HEK293 (cell line): Measurements from ENCODE around the gene PIP5K1C.

Experiments used
- GLIS1 ChIP-seq: fragments of 450-650 bp; formaldehyde crosslinking; IDR thresholded peaks from 2 replicates; pipeline ENCODE4 v1.5.1; 2016; ENCODE audit warnings: missing biosample characterization, missing genetic modification characterization
- KLF1 ChIP-seq: fragments of 450-650 bp; formaldehyde crosslinking; IDR thresholded peaks from 2 replicates; pipeline ENCODE4 v1.5.1; 2016; ENCODE audit warnings: missing biosample characterization, missing genetic modification characterization
- KLF8 ChIP-seq: fragments of 450-650 bp; formaldehyde crosslinking; IDR thresholded peaks from 2 replicates; pipeline ENCODE4 v1.5.1; 2016; ENCODE audit warnings: missing biosample characterization, missing genetic modification characterization
- SP7 ChIP-seq: fragments of 450-650 bp; formaldehyde crosslinking; IDR thresholded peaks from 2 replicates; pipeline ENCODE4 v1.5.1; 2016; ENCODE audit warnings: missing biosample characterization, missing genetic modification characterization
- TCF7L2 ChIP-seq: IDR thresholded peaks from 2 replicates; pipeline ENCODE4 v1.6.1; 2011; ENCODE audit warnings: low read depth, mild to moderate bottlenecking, inconsistent platforms, low read length, moderate library complexity, borderline replicate concordance
- YY2 ChIP-seq: fragments of 450-650 bp; formaldehyde crosslinking; IDR thresholded peaks from 2 replicates; pipeline ENCODE4 v1.5.1; 2016; ENCODE audit warnings: missing biosample characterization, missing genetic modification characterization
- ZNF24 ChIP-seq: fragments of 450-650 bp; formaldehyde crosslinking; IDR thresholded peaks from 2 replicates; pipeline ENCODE4 v1.5.1; 2016; ENCODE audit warnings: missing biosample characterization, missing genetic modification characterization
- ZNF473 ChIP-seq: fragments of 450-650 bp; formaldehyde crosslinking; IDR thresholded peaks from 2 replicates; pipeline ENCODE4 v1.5.1; 2017; ENCODE audit warnings: missing biosample characterization, missing genetic modification characterization
- ZNF623 ChIP-seq: fragments of 450-650 bp; formaldehyde crosslinking; IDR thresholded peaks from 2 replicates; pipeline ENCODE4 v1.5.1; 2016; ENCODE audit warnings: missing biosample characterization, missing genetic modification characterization
- ZNF629 ChIP-seq: fragments of 450-650 bp; formaldehyde crosslinking; IDR thresholded peaks from 2 replicates; pipeline ENCODE4 v1.5.1; 2017; ENCODE audit warnings: missing biosample characterization, missing genetic modification characterization
- TF ChIP-seq, protein P1 (sequence below): fragments of 450-650 bp; formaldehyde crosslinking; IDR thresholded peaks from 2 replicates; pipeline ENCODE4 v1.5.1; 2016; ENCODE audit warnings: missing biosample characterization, missing genetic modification characterization
- TF ChIP-seq, protein P2 (sequence below): fragments of 450-650 bp; formaldehyde crosslinking; IDR thresholded peaks from 2 replicates; pipeline ENCODE4 v1.5.1; 2016; ENCODE audit warnings: missing biosample characterization, missing genetic modification characterization
- TF ChIP-seq, protein P3 (sequence below): fragments of 450-650 bp; formaldehyde crosslinking; IDR thresholded peaks from 2 replicates; pipeline ENCODE4 v1.5.1; 2016; ENCODE audit warnings: missing biosample characterization, missing genetic modification characterization, borderline replicate concordance
- TF ChIP-seq, protein P4 (sequence below): fragments of 450-650 bp; formaldehyde crosslinking; IDR thresholded peaks from 2 replicates; pipeline ENCODE4 v1.5.1; 2016; ENCODE audit warnings: missing biosample characterization, missing genetic modification characterization
- TF ChIP-seq, protein P5 (sequence below): fragments of 450-650 bp; formaldehyde crosslinking; IDR thresholded peaks from 2 replicates; pipeline ENCODE4 v1.5.1; 2016; ENCODE audit warnings: missing biosample characterization, missing genetic modification characterization

PIP5K1C gene

DNA sequence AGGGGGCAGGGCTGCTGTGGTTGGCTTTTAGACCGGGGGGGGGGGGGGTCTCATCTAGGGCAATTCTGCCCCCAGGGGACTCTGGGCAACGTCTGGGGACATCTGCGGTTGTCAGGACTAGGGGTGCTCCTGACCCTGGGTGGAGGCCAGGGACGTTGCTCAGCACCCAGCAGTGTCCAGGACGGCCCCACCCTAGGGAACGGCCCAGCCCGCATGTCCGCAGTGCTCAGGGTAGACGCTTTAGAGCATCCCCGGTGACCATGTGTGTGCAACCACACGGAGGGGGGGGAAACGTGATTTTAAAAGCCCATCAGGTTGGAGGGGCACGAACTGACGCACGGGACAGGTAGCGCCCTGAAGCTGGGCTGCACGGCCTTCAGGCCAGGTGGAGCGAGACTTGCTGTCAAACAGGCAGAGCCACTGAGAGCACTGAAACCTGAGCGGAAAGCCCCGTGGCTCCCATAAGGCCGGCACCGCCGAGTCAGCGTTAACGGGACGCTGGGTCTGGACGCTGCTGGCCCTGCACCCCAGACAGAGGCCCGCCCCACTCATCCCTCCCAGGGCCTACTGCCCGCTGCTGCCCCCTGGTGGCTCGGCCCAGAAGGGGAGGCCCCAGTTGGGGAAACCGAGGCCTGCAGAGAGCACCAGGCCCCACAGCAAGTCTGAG lies 82.0 kb downstream of the PIP5K1C start (continued):
- TF ChIP-seq, protein P1, sequence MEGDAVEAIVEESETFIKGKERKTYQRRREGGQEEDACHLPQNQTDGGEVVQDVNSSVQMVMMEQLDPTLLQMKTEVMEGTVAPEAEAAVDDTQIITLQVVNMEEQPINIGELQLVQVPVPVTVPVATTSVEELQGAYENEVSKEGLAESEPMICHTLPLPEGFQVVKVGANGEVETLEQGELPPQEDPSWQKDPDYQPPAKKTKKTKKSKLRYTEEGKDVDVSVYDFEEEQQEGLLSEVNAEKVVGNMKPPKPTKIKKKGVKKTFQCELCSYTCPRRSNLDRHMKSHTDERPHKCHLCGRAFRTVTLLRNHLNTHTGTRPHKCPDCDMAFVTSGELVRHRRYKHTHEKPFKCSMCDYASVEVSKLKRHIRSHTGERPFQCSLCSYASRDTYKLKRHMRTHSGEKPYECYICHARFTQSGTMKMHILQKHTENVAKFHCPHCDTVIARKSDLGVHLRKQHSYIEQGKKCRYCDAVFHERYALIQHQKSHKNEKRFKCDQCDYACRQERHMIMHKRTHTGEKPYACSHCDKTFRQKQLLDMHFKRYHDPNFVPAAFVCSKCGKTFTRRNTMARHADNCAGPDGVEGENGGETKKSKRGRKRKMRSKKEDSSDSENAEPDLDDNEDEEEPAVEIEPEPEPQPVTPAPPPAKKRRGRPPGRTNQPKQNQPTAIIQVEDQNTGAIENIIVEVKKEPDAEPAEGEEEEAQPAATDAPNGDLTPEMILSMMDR, result peak; percentile 85
- peak; percentile 22; the same call in 1 of the 2 replicates for TF ChIP-seq KLF8 (tag by site-specific recombination)
- TF ChIP-seq, protein P2, sequence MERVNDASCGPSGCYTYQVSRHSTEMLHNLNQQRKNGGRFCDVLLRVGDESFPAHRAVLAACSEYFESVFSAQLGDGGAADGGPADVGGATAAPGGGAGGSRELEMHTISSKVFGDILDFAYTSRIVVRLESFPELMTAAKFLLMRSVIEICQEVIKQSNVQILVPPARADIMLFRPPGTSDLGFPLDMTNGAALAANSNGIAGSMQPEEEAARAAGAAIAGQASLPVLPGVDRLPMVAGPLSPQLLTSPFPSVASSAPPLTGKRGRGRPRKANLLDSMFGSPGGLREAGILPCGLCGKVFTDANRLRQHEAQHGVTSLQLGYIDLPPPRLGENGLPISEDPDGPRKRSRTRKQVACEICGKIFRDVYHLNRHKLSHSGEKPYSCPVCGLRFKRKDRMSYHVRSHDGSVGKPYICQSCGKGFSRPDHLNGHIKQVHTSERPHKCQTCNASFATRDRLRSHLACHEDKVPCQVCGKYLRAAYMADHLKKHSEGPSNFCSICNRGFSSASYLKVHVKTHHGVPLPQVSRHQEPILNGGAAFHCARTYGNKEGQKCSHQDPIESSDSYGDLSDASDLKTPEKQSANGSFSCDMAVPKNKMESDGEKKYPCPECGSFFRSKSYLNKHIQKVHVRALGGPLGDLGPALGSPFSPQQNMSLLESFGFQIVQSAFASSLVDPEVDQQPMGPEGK (tag by site-specific recombination), result peak; percentile 53; the same call in 1 of the 2 replicates
- no peak for TF ChIP-seq ZNF473 (tag by site-specific recombination)
- 0 out of 2 replicates have a peak, but pooled peaks have one; percentile 20 for TF ChIP-seq ZNF629 (tag by site-specific recombination)
- TF ChIP-seq ZNF24 (tag by site-specific recombination), result no peak
- TF ChIP-seq ZNF623 (tag by site-specific recombination), result no peak
- TF ChIP-seq, protein P3, sequence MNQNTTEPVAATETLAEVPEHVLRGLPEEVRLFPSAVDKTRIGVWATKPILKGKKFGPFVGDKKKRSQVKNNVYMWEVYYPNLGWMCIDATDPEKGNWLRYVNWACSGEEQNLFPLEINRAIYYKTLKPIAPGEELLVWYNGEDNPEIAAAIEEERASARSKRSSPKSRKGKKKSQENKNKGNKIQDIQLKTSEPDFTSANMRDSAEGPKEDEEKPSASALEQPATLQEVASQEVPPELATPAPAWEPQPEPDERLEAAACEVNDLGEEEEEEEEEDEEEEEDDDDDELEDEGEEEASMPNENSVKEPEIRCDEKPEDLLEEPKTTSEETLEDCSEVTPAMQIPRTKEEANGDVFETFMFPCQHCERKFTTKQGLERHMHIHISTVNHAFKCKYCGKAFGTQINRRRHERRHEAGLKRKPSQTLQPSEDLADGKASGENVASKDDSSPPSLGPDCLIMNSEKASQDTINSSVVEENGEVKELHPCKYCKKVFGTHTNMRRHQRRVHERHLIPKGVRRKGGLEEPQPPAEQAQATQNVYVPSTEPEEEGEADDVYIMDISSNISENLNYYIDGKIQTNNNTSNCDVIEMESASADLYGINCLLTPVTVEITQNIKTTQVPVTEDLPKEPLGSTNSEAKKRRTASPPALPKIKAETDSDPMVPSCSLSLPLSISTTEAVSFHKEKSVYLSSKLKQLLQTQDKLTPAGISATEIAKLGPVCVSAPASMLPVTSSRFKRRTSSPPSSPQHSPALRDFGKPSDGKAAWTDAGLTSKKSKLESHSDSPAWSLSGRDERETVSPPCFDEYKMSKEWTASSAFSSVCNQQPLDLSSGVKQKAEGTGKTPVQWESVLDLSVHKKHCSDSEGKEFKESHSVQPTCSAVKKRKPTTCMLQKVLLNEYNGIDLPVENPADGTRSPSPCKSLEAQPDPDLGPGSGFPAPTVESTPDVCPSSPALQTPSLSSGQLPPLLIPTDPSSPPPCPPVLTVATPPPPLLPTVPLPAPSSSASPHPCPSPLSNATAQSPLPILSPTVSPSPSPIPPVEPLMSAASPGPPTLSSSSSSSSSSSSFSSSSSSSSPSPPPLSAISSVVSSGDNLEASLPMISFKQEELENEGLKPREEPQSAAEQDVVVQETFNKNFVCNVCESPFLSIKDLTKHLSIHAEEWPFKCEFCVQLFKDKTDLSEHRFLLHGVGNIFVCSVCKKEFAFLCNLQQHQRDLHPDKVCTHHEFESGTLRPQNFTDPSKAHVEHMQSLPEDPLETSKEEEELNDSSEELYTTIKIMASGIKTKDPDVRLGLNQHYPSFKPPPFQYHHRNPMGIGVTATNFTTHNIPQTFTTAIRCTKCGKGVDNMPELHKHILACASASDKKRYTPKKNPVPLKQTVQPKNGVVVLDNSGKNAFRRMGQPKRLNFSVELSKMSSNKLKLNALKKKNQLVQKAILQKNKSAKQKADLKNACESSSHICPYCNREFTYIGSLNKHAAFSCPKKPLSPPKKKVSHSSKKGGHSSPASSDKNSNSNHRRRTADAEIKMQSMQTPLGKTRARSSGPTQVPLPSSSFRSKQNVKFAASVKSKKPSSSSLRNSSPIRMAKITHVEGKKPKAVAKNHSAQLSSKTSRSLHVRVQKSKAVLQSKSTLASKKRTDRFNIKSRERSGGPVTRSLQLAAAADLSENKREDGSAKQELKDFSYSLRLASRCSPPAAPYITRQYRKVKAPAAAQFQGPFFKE, result 0 out of 2 replicates have a peak, but pooled peaks have one; percentile 47
- TF ChIP-seq, protein P4, sequence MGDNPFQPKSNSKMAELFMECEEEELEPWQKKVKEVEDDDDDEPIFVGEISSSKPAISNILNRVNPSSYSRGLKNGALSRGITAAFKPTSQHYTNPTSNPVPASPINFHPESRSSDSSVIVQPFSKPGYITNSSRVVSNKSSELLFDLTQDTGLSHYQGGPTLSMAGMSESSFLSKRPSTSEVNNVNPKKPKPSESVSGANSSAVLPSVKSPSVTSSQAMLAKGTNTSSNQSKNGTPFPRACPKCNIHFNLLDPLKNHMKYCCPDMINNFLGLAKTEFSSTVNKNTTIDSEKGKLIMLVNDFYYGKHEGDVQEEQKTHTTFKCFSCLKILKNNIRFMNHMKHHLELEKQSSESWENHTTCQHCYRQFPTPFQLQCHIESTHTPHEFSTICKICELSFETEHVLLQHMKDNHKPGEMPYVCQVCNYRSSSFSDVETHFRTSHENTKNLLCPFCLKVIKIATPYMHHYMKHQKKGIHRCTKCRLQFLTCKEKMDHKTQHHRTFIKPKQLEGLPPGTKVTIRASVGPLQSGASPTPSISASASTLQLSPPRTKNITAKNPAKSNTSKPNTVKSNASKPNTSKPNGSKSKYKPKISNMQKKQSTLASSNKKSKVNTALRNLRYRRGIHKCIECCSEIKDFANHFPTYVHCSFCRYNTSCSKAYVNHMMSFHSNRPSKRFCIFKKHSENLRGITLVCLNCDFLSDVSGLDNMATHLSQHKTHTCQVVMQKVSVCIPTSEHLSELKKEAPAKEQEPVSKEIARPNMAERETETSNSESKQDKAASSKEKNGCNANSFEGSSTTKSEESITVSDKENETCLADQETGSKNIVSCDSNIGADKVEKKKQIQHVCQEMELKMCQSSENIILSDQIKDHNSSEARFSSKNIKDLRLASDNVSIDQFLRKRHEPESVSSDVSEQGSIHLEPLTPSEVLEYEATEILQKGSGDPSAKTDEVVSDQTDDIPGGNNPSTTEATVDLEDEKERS (tag by site-specific recombination), result no peak
- TF ChIP-seq TCF7L2, result no peak
- no peak for TF ChIP-seq YY2 (tag by site-specific recombination)
- TF ChIP-seq, protein P5, sequence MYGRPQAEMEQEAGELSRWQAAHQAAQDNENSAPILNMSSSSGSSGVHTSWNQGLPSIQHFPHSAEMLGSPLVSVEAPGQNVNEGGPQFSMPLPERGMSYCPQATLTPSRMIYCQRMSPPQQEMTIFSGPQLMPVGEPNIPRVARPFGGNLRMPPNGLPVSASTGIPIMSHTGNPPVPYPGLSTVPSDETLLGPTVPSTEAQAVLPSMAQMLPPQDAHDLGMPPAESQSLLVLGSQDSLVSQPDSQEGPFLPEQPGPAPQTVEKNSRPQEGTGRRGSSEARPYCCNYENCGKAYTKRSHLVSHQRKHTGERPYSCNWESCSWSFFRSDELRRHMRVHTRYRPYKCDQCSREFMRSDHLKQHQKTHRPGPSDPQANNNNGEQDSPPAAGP (tag by site-specific recombination), result 0 out of 2 replicates have a peak, but pooled peaks have one; percentile 44
- 0 out of 2 replicates have a peak, but pooled peaks have one; percentile 8 for TF ChIP-seq KLF1 (tag by site-specific recombination)
- TF ChIP-seq SP7, result 0 out of 2 replicates have a peak, but pooled peaks have one; percentile 15
- peak; percentile 65 for TF ChIP-seq GLIS1 (tag by site-specific recombination)
- TF ChIP-seq, all 188 proteins: peak for 10
